H1 (cell line): Measurements from ENCODE around the gene FZD4. TPM values are rescaled to one million over a fixed set of nuclear protein-coding genes. Genes with fewer than 3 reads are reported as not detected.

Experiments
- CTCF ChIA-PET: fragments of 300-600 bp; sonication (Branson Sonifier 250); formaldehyde crosslinking; loops from one replicate; lab custom pipeline; 2021; ENCODE audit not compliant: partially characterized antibody; lab: Charles Lee
- POLR2A ChIA-PET: fragments of 300-600 bp; sonication (Branson Sonifier 250); formaldehyde crosslinking; loops from one replicate; lab custom pipeline; 2021; ENCODE audit warnings: inconsistent platforms; ENCODE audit not compliant: partially characterized antibody; lab: Charles Lee
- DNase-seq, 2 experiments: peaks; one replicate each; pipeline versions ENCODE4 v3.0.0 to v3.0.0-alpha.2; 2010 to 2022; ENCODE audit warnings: low spot score in 2 of 2, low read depth in 1 of 2, mixed read lengths in 1 of 2
- FAIRE-seq: peaks from 2 replicates; lab custom pipeline; 2011; peaks lifted over from hg19 to GRCh38; lab: Jason Lieb, UNC
- H2AFZ ChIP-seq: 2 replicates; pipeline ENCODE4 v1.8.1; 2012; ENCODE audit warnings: low read length, inconsistent platforms
- H2AK5ac ChIP-seq: 2 replicates; pipeline ENCODE4 v1.6.1; 2013; ENCODE audit warnings: low read depth, low read length
- H2BK120ac ChIP-seq: replicated peaks from 2 replicates; pipeline ENCODE3; 2013; ENCODE audit warnings: low read depth, low read length, inconsistent platforms
- H2BK12ac ChIP-seq: 2 replicates; pipeline ENCODE4 v1.6.1; 2013; ENCODE audit warnings: low read depth, low read length
- H2BK15ac ChIP-seq: 2 replicates; pipeline ENCODE4 v1.6.1; 2013; ENCODE audit warnings: low read length
- H2BK20ac ChIP-seq: 2 replicates; pipeline ENCODE4 v1.6.1; 2013; ENCODE audit warnings: low read length
- H2BK5ac ChIP-seq: 2 replicates; pipeline ENCODE4 v1.6.1; 2013; ENCODE audit warnings: low read depth, low read length
- H3K14ac ChIP-seq: 2 replicates; pipeline ENCODE4 v1.6.1; 2013; ENCODE audit warnings: inconsistent platforms; ENCODE audit not compliant: insufficient read length
- H3K18ac ChIP-seq: 2 replicates; pipeline ENCODE4 v1.6.1; 2013; ENCODE audit warnings: low read length; ENCODE audit errors: extremely low read depth
- H3K23ac ChIP-seq: 2 replicates; pipeline ENCODE4 v1.6.1; 2013; ENCODE audit warnings: inconsistent platforms; ENCODE audit not compliant: insufficient read length
- H3K23me2 ChIP-seq: 2 replicates; pipeline ENCODE4 v1.6.1; 2013; ENCODE audit warnings: low read depth, low read length
- H3K27ac ChIP-seq: 2 replicates; pipeline ENCODE4 v1.6.1; 2011; ENCODE audit warnings: low read depth, low read length, inconsistent platforms
- H3K27me3 ChIP-seq, 4 experiments: replicated peaks in 1 of 4; 1 replicate in 1 of 4; 2 replicates in 3 of 4; pipeline versions ENCODE4 v1.6.1 to v1.8.1; 2011 to 2013; ENCODE audit warnings: low read length in 3 of 4, mild to moderate bottlenecking in 3 of 4, inconsistent platforms in 2 of 4, mixed read lengths in 2 of 4, moderate library complexity in 1 of 4; ENCODE audit not compliant: control insufficient read depth in 3 of 4, insufficient read depth in 3 of 4; ENCODE audit errors: extremely low read depth in 1 of 4
- H3K36me3 ChIP-seq, 4 experiments: 2 replicates each; pipeline versions ENCODE4 v1.6.1 to v1.8.1; 2011 to 2013; ENCODE audit warnings: mild to moderate bottlenecking in 4 of 4, low read length in 3 of 4, moderate library complexity in 2 of 4, control low read depth in 1 of 4, inconsistent platforms in 1 of 4; ENCODE audit not compliant: insufficient read depth in 4 of 4, control insufficient read depth in 2 of 4
- H3K4ac ChIP-seq: replicated peaks from 2 replicates; pipeline ENCODE3; 2013; ENCODE audit warnings: low read length, low read depth, mixed read lengths, inconsistent platforms; ENCODE audit not compliant: insufficient read length
- H3K4me1 ChIP-seq, 4 experiments: replicated peaks in 1 of 4; 1 replicate in 1 of 4; 2 replicates in 3 of 4; pipeline versions ENCODE4 v1.6.1 to v1.8.1; 2011 to 2013; ENCODE audit warnings: low read length in 3 of 4, inconsistent platforms in 2 of 4, mixed read lengths in 1 of 4; ENCODE audit not compliant: insufficient read depth in 4 of 4, control insufficient read depth in 3 of 4
- H3K4me2 ChIP-seq, 2 experiments: 2 replicates each; pipeline versions ENCODE4 v1.6.1 to v1.8.1; 2011 to 2013; ENCODE audit warnings: low read depth in 2 of 2, low read length in 2 of 2, control low read depth in 1 of 2, inconsistent platforms in 1 of 2, mild to moderate bottlenecking in 1 of 2; ENCODE audit not compliant: insufficient read depth in 1 of 2
- H3K4me3 ChIP-seq, 4 experiments: fragments of 200-600, 300-600 bp in 1 of 4; sonication (generic), shearing (Covaris generic), sonication (Bioruptor Twin) in 1 of 4; 2 replicates each; pipeline versions ENCODE4 v1.5.1 to v1.8.1; 2011 to 2016; ENCODE audit warnings: low read length in 4 of 4, low read depth in 3 of 4, control low read depth in 2 of 4, inconsistent platforms in 2 of 4, mild to moderate bottlenecking in 2 of 4, mixed read lengths in 1 of 4, moderate library complexity in 1 of 4; ENCODE audit not compliant: insufficient read depth in 2 of 4; ENCODE audit errors: extremely low read depth in 1 of 4
- H3K56ac ChIP-seq: replicated peaks from 2 replicates; pipeline ENCODE3; 2013; ENCODE audit warnings: low read depth, mild to moderate bottlenecking, mixed read lengths, low read length, inconsistent platforms; ENCODE audit not compliant: insufficient read length
- H3K79me1 ChIP-seq: 2 replicates; pipeline ENCODE4 v1.6.1; 2013; ENCODE audit warnings: low read depth, low read length, control low read depth
- H3K79me2 ChIP-seq, 2 experiments: 2 replicates each; pipeline versions ENCODE4 v1.6.1 to v1.8.1; 2012 to 2013; ENCODE audit warnings: low read length in 2 of 2, mild to moderate bottlenecking in 2 of 2, inconsistent platforms in 1 of 2; ENCODE audit not compliant: insufficient read depth in 2 of 2, control insufficient read depth in 1 of 2
- H3K9ac ChIP-seq, 4 experiments: replicated peaks in 1 of 4; 1 replicate in 1 of 4; 2 replicates in 3 of 4; pipeline versions ENCODE4 v1.6.1 to v1.8.1; 2011 to 2013; ENCODE audit warnings: low read depth in 3 of 4, low read length in 3 of 4, control low read depth in 2 of 4, mild to moderate bottlenecking in 2 of 4, moderate library complexity in 2 of 4, inconsistent platforms in 1 of 4; ENCODE audit errors: extremely low read depth in 1 of 4
- H3K9me3 ChIP-seq, 2 experiments: 2 replicates each; pipeline versions ENCODE4 v1.6.1 to v1.8.1; 2012 to 2013; ENCODE audit warnings: mild to moderate bottlenecking in 2 of 2, moderate library complexity in 2 of 2, control low read depth in 1 of 2, inconsistent platforms in 1 of 2, low read depth in 1 of 2, low read length in 1 of 2, mixed read lengths in 1 of 2; ENCODE audit not compliant: insufficient read depth in 2 of 2
- H4K20me1 ChIP-seq, 2 experiments: replicated peaks in 1 of 2; 2 replicates each; pipeline versions ENCODE3 to v1.8.1; 2011 to 2013; ENCODE audit warnings: inconsistent platforms in 2 of 2, low read length in 2 of 2, mild to moderate bottlenecking in 1 of 2; ENCODE audit not compliant: insufficient read depth in 2 of 2, control insufficient read depth in 1 of 2
- H4K5ac ChIP-seq: 2 replicates; pipeline ENCODE4 v1.6.1; 2013; ENCODE audit warnings: low read length, low read depth, mixed read lengths, inconsistent platforms; ENCODE audit not compliant: insufficient read length
- H4K8ac ChIP-seq: 2 replicates; pipeline ENCODE4 v1.8.0; 2013; ENCODE audit warnings: mild to moderate bottlenecking, moderate library complexity, low read length, inconsistent platforms; ENCODE audit not compliant: insufficient read depth; ENCODE audit errors: extremely low read depth
- H4K91ac ChIP-seq: replicated peaks from 2 replicates; pipeline ENCODE3; 2013; ENCODE audit warnings: low read length, mixed read lengths, inconsistent platforms; ENCODE audit not compliant: insufficient read length
- NRF1 ChIP-seq: IDR thresholded peaks from 2 replicates; pipeline ENCODE4 v1.6.1; 2011; ENCODE audit warnings: mild to moderate bottlenecking, low read depth, low read length, improper control_type of control experiment
- ZNF274 ChIP-seq: IDR thresholded peaks from 2 replicates; pipeline ENCODE4 v1.7.0; 2012; ENCODE audit warnings: low read length, borderline replicate concordance; ENCODE audit errors: extremely low read depth
- WGBS, 2 experiments: shearing (Covaris generic) in 1 of 2; methylation state at CpG; one replicate each; pipeline versions ENCODE4 v1.1.6 to v1.1.7; 2013 to 2015; ENCODE audit warnings: low lambda C conversion rate in 2 of 2, mixed read lengths in 2 of 2, inconsistent platforms in 1 of 2, low coverage in 1 of 2, missing lambda C conversion rate in 1 of 2; ENCODE audit not compliant: insufficient replicate concordance in 2 of 2, insufficient coverage in 1 of 2, insufficient read length in 1 of 2; ENCODE audit errors: extremely low coverage in 1 of 2, missing lambda C conversion rate in 1 of 2; 5-methylcytosine and 5-hydroxymethylcytosine counted together
- polyA plus RNA-seq, 7 experiments: library from polyadenylated mRNA; depleted of rRNA in 3 of 7; stranded (reverse) in 5 of 7; unstranded in 2 of 7; fragments of >200 nt in 5 of 7; fragments of 200-250 nt in 2 of 7; gene quantifications; 1 replicate in 5 of 7; 2 replicates in 1 of 7; 4 replicates in 1 of 7; pipeline versions ENCODE4 v1.2.1 to v1.2.3, GENCODE V29; 2011 to 2013; ENCODE audit warnings: missing spikeins in 2 of 7, mixed read lengths in 2 of 7
- total RNA-seq: library from RNA; stranded (reverse); fragmentation: NEBNext Ultra II Directional; extraction: Animal tissue kit (Norgen Biotek cat#: 25700); gene quantifications from 2 replicates; pipeline ENCODE4 v1.2.1, GENCODE V29; 2021

The FZD4 gene
- total and polyA plus RNA-seq, 2 of the 8 experiments (the other 6 are each of a cell fraction or from before 2014, with no cell fraction given): 3.1 to 7.1 TPM

DNA sequence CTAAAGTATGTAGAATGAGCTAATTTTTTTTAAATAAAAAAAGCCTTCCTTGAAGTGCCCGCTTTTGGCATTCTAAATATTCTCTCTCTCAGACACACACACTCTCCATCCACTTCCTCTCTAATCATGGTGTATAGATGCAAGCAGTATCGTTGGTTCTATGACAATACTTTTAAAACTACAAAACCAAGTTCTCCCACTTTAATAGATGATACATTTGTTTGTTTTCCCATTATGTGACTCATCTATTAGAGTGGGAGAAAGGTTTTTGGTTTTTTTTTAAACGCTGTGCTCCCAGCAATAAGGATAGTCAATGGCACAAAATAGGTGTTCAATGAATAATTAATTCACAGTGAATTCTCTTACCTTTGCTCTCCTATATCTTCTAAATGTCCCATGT is 44.6 kb downstream of the FZD4 start:
- H4K8ac ChIP-seq: no peak overlapping the region
- no peak overlapping the region for H2AK5ac ChIP-seq
- H3K14ac ChIP-seq: no peak overlapping the region
- H3K9me3 ChIP-seq: no peaks in the 10 kb centered on the region
- H3K56ac ChIP-seq: no peak overlapping the region
- H3K27me3 ChIP-seq: no peaks in the 10 kb centered on the region
- no peak overlapping the region for H2BK5ac ChIP-seq
- H3K79me2 ChIP-seq: no peaks in the 10 kb centered on the region
- H2BK20ac ChIP-seq: no peak overlapping the region
- H3K79me1 ChIP-seq: no peaks in the 10 kb centered on the region
- CTCF ChIA-PET: interaction anchor here (1.4 to 5.3 kb wide), 4 partner anchors 10 to 460 kb away, joined by 3 to 31 read pairs (median 9); no protein-coding TSS in a partner anchor
- no peak overlapping the region for H3K27ac ChIP-seq
- no peak overlapping the region for H4K91ac ChIP-seq
- no peaks in the 10 kb centered on the region for H3K36me3 ChIP-seq
- POLR2A ChIA-PET: interaction anchor here (0.6 kb wide), 1 partner anchor 37 kb away, joined by 3 read pairs; no protein-coding TSS in a partner anchor
- no peaks in the 10 kb centered on the region for H3K4me1 ChIP-seq
- no peaks in the 10 kb centered on the region for H3K23me2 ChIP-seq
- no peak overlapping the region for H2BK15ac ChIP-seq
- no peaks in the 10 kb centered on the region for H4K20me1 ChIP-seq
- no peak for DNase-seq
- no peak overlapping the region for H3K4me3 ChIP-seq
- no peak overlapping the region for H2BK12ac ChIP-seq
- H3K23ac ChIP-seq: no peak overlapping the region
- no peak overlapping the region for H3K4me2 ChIP-seq
- TF ChIP-seq ZNF274 (no peak), NRF1 (no peak)
- no peak overlapping the region for H3K4ac ChIP-seq
- no peak overlapping the region for H4K5ac ChIP-seq
- no peak overlapping the region for H2AFZ ChIP-seq
- no peak overlapping the region for H3K18ac ChIP-seq
- FAIRE-seq: no peak
- H3K9ac ChIP-seq: no peak overlapping the region
- 73% methylated on average over 3 of the region's 3 CpGs; no CpG with 5 or more reads in 1 of the 2 experiments for WGBS, 2 experiments
- H2BK120ac ChIP-seq: no peak overlapping the region
